ENCODE measurements around the gene SYCE3. TPM values are rescaled to one million over a fixed set of nuclear protein-coding genes. Genes with fewer than 3 reads are reported as not detected.
"Not testable (repeated sequence)": the region's sequence is repeated elsewhere in the genome, so short reads cannot be mapped to it uniquely, and the experiment has no call there.

The SYCE3 gene
- total RNA-seq, 8 experiments from 2014 or later: 0.87 to 1.2 TPM; not detected in 6

DNA sequence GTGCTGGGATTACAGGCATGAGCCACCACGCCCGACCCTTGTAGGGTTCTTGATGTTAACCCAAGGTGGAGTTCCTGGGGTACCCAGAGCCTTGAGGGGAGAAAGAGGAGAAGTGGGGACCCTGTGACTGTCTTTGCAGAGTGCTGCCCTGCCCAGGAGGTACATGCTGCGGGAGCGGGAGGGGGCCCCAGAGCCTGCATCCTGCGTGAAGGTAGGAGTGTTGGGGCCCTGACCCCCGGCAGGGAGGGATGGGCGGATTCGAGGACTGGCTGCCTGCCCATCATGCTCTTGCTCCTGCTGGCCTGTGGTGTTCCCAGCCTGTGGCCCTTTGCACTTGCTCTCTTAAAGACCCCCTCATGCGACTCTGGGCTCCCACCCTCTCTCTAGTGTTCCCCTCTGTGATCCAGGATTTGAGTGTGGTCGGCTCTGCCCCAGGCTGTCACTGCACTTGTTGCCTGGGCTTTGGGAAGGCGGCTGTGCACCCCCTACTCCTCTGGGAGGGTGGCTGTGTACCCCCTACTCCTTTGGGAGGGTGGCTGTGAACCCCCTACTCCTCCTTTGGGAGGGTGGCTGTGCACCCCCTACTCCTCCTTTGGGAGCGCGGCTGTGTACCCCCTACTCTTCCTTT lies 41.8 kb downstream of the SYCE3 start:
- no peak for ATAC-seq (replicated peaks in 6 of 8)
- WGBS, 10 experiments: 70 to 100% (median 96%) methylated on average over 2 to 5 of the region's 13 CpGs; no CpG with 5 or more reads in 6 of the 10 experiments
- in situ Hi-C loops (cut with MboI; ENCODE audit: low pct_unique_long_range_greater_than_20kb in 2 of 9, low sequenced_read_pairs in 9 of 9, unreplicated experiment in 9 of 9): no loop called here
- no peak overlapping the region for H3K27ac ChIP-seq
- H3K4me3 ChIP-seq: no peak overlapping the region
- peaks cover 5 to 6% of the 10 kb centered on the region in 2 donors for H3K4me1 ChIP-seq (replicated peaks in 1 of 2)

DNA sequence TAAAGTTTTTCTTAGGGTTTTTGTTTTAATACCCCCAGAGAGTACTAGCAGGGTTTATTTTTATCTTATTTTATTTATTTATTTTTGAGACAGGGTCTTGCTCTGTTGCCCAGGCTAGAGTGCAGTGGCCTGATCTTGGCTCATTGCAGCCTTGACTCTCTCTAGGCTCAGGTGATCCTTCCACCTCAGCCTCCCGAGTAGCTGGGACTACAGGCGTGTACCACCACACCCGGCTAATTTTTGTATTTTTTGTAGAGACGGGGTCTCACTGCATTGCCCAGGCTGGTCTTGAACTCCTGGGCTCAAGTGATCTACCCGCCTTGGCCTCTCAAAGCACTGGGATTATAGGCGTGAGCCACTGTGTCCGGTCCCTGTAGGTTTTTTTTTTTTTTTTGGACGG lies 42.5 kb downstream of the SYCE3 start:
- H3K4me3 ChIP-seq; ATAC-seq (replicated peaks in 6 of 8); in situ Hi-C loops (cut with MboI; ENCODE audit: low pct_unique_long_range_greater_than_20kb in 2 of 9, low sequenced_read_pairs in 9 of 9, unreplicated experiment in 9 of 9); H3K4me1 ChIP-seq (replicated peaks in 1 of 2); H3K27ac ChIP-seq: not testable (repeated sequence)
- 100% methylated on average over 1 to 5 of the region's 8 CpGs; no CpG with 5 or more reads in 5 of the 10 experiments for WGBS, 10 experiments

DNA sequence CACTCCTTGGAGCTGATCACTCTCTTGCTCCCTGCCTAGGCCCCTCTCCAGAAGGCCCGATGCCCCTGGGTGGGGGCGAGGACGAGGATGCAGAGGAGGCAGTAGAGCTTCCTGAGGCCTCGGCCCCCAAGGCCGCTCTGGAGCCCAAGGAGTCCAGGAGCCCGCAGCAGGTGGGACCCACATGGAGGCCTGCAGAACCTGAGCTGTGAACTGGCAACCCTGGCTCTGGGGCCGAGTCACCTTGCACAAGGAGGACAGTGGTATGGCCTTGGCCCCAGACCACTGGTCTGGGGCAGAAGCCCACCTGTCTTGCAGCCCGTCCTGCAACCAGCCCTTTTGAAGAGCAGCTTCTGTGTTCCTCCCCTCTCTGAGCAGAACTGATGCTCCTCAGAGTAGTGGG lies 43.6 kb downstream of the SYCE3 start:
- Histone ChIP-seq H3K4me1 (replicated peaks in 1 of 2) (peaks cover 0 to under 1% of the 10 kb centered on the region in 2 donors), H3K27ac (no peak overlapping the region), H3K4me3 (no peak overlapping the region)
- 89 to 100% (median 97%) methylated on average over 1 to 6 of the region's 8 CpGs; no CpG with 5 or more reads in 4 of the 10 experiments for WGBS, 10 experiments
- in situ Hi-C loops (cut with MboI; ENCODE audit: low pct_unique_long_range_greater_than_20kb in 2 of 9, low sequenced_read_pairs in 9 of 9, unreplicated experiment in 9 of 9): no loop called here
- no peak for ATAC-seq (replicated peaks in 6 of 8)

DNA sequence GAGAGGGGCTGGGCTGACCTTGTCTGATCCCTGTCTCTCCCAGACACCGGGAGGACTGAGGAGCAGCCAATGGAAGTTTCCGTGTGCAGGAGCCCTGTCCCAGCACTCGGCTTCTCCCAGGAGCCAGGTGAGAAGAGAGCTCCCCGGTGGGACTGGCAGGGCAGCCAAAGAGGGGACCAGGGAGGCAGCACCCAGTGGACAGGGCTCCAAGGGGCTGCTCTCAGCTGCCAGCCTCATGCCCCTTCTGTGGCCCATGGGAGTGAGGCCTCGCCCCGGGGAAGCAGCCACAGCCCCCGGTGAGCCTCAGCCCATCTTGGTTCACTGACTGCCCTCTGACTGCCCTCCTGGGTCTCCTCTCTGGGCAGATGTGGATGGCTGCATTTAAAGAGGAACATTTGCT lies 44.1 kb downstream of the SYCE3 start:
- H3K27ac ChIP-seq: no peak overlapping the region
- no peaks in the 10 kb centered on the region for H3K4me1 ChIP-seq (replicated peaks in 1 of 2)
- H3K4me3 ChIP-seq: no peak overlapping the region
- WGBS, 10 experiments: 70 to 95% (median 80%) methylated on average over 1 to 3 of the region's 7 CpGs; no CpG with 5 or more reads in 7 of the 10 experiments
- no peak for ATAC-seq (replicated peaks in 6 of 8)
- in situ Hi-C loops (cut with MboI; ENCODE audit: low pct_unique_long_range_greater_than_20kb in 2 of 9, low sequenced_read_pairs in 9 of 9, unreplicated experiment in 9 of 9): no loop called here

DNA sequence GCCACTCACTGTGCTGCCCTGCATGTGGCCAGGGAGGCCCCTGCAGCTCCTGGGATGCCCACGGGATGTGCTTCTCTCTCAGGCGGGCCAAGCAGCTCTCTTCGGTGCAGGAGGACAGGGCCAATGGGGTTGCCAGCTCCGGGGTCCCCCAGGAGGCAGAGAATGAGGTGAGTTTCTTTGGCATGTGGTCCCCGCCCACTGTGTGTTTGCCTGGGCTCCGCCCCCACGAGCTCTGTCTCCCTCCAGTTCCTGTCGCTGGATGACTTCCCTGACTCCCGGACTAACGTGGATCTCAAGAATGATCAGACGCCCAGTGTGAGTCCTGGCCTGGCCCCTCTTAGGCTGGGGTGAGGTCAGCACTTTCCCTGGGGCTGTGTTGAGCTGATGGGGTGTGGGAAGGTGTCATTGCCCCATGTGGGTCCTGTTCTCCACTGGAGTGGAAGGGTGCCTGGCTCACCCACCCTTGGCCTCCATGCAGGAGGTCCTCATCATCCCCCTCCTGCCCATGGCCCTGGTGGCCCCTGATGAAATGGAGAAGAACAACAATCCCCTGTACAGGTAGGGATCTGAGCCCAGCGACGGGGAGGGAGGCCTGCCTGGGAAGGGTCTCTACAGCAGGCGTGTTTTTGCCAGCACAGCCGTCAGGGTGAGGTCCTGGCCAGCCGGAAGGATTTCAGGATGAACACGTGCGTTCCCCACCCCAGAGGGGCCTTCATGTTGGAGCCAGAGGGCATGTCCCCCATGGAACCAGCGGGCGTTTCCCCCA lies 45.0 kb downstream of the SYCE3 start:
- no peak for ATAC-seq (replicated peaks in 6 of 8)
- no peak overlapping the region for H3K4me3 ChIP-seq
- no peaks in the 10 kb centered on the region for H3K4me1 ChIP-seq (replicated peaks in 1 of 2)
- WGBS, 10 experiments: 81 to 85% methylated on average over 4 to 5 of the region's 20 CpGs; no CpG with 5 or more reads in 8 of the 10 experiments
- in situ Hi-C loops (cut with MboI; ENCODE audit: low pct_unique_long_range_greater_than_20kb in 2 of 9, low sequenced_read_pairs in 9 of 9, unreplicated experiment in 9 of 9): no loop called here
- H3K27ac ChIP-seq: no peak overlapping the region

DNA sequence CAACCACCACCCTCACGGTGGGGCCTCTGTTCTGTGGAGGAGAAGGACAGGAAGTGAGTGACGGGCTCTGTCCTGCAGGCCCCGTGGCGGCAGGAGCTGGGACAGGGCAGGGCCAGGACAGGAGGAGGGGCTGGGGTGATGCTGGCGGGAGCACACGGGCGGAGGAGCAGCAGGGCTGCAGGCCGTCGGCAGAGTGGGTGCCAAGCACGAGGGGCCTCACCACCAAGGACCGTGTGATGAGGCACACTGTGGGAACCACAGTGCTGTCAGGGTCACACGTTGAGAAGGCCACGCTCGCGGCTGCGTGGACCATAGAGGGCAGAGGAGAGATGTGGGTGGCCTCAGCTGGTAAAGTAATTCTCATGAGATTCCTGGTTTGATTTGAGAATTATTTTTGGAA lies 45.8 kb downstream of the SYCE3 start:
- no peak overlapping the region for H3K27ac ChIP-seq
- no peaks in the 10 kb centered on the region for H3K4me1 ChIP-seq (replicated peaks in 1 of 2)
- in situ Hi-C loops (cut with MboI; ENCODE audit: low pct_unique_long_range_greater_than_20kb in 2 of 9, low sequenced_read_pairs in 9 of 9, unreplicated experiment in 9 of 9): no loop called here
- ATAC-seq (replicated peaks in 6 of 8): peak in 3 of 8 experiments; percentile 4 to 12 (median 10)
- 60 to 100% (median 83%) methylated on average over 1 to 12 of the region's 16 CpGs; no CpG with 5 or more reads in 5 of the 10 experiments for WGBS, 10 experiments
- H3K4me3 ChIP-seq: no peak overlapping the region

DNA sequence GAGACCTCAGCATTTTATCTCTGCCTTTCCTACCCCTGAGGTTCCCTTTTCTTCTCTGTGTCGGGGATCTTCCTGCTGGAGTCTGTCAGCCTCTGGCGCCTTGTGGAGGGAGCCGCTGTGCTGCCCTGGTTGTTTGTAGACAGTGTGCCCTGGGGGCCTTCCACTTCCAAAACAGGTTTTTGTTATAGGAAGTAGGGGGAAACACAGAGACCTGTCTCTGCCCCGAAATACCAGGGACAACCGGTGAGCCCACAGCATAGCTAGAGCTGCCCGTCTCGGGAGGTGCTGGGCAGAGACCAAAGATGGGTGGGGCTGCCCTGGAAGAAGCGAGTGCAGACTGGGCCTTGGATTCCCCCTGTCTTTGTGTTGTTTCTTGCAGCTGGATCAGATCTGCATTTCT lies 46.7 kb downstream of the SYCE3 start:
- 88 to 100% (median 95%) methylated on average over 3 to 4 of the region's 8 CpGs; no CpG with 5 or more reads in 7 of the 10 experiments for WGBS, 10 experiments
- H3K4me3 ChIP-seq: no peak overlapping the region
- ATAC-seq (replicated peaks in 6 of 8): no peak
- H3K4me1 ChIP-seq (replicated peaks in 1 of 2): no peaks in the 10 kb centered on the region
- in situ Hi-C loops (cut with MboI; ENCODE audit: low pct_unique_long_range_greater_than_20kb in 2 of 9, low sequenced_read_pairs in 9 of 9, unreplicated experiment in 9 of 9): no loop called here
- no peak overlapping the region for H3K27ac ChIP-seq

DNA sequence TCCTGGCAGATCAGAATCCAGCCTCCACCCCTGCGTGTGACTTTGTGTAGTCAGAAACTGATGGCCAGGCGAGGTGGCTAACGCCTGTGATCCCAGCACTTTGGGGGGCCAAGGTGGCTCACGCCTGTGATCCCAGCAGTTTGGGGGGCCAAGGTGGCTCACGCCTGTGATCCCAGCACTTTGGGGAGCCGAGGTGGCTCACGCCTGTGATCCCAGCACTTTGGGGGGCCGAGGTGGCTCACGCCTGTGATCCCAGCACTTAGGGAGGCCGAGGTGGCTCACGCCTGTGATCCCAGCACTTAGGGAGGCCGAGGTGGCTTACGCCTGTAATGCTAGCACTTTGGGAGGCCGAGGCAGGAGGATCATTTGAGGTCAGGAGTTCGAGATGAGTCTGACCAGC lies 49.5 kb downstream of the SYCE3 start:
- 70 to 100% (median 100%) methylated on average over 1 to 3 of the region's 15 CpGs; no CpG with 5 or more reads in 5 of the 10 experiments for WGBS, 10 experiments
- no peak for ATAC-seq (replicated peaks in 6 of 8)
- Histone ChIP-seq H3K4me1 (replicated peaks in 1 of 2) (peaks cover 8 to 12% of the 10 kb centered on the region in 2 donors), H3K4me3 (no peak overlapping the region), H3K27ac (no peak overlapping the region)
- in situ Hi-C loops (cut with MboI; ENCODE audit: low pct_unique_long_range_greater_than_20kb in 2 of 9, low sequenced_read_pairs in 9 of 9, unreplicated experiment in 9 of 9): no loop called here

DNA sequence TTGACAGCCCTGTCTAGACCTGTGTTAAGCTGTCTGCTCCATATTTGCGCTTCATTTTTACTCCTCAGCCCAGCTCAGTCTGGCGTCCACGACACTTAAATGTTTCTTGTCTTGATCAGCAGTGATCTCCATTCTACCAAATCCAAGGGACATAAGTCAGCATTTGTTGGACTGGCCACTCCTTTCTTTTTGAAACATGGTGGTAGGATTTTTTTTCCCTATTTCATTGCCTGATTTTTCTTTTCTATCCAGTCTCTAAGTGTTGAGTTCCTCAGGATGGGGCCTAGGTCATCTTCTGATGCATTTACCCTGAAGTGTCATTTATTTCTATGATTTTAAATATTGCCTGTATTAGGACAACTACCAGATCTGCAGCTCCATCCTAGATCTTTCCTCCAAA lies 53.8 kb downstream of the SYCE3 start:
- H3K27ac ChIP-seq: peak overlapping the region; percentile 94 to 98
- in situ Hi-C loops (cut with MboI; ENCODE audit: low pct_unique_long_range_greater_than_20kb in 2 of 9, low sequenced_read_pairs in 9 of 9, unreplicated experiment in 9 of 9): no loop called here
- 0 to 19% (median 7%) methylated on average over 1 to 3 of the region's 3 CpGs; no CpG with 5 or more reads in 1 of the 10 experiments for WGBS, 10 experiments
- peaks cover 14 to 18% of the 10 kb centered on the region in 2 donors for H3K4me1 ChIP-seq (replicated peaks in 1 of 2)
- H3K4me3 ChIP-seq: peak overlapping the region; percentile 70 to 100 (median 91)
- no peak for ATAC-seq (replicated peaks in 6 of 8)

DNA sequence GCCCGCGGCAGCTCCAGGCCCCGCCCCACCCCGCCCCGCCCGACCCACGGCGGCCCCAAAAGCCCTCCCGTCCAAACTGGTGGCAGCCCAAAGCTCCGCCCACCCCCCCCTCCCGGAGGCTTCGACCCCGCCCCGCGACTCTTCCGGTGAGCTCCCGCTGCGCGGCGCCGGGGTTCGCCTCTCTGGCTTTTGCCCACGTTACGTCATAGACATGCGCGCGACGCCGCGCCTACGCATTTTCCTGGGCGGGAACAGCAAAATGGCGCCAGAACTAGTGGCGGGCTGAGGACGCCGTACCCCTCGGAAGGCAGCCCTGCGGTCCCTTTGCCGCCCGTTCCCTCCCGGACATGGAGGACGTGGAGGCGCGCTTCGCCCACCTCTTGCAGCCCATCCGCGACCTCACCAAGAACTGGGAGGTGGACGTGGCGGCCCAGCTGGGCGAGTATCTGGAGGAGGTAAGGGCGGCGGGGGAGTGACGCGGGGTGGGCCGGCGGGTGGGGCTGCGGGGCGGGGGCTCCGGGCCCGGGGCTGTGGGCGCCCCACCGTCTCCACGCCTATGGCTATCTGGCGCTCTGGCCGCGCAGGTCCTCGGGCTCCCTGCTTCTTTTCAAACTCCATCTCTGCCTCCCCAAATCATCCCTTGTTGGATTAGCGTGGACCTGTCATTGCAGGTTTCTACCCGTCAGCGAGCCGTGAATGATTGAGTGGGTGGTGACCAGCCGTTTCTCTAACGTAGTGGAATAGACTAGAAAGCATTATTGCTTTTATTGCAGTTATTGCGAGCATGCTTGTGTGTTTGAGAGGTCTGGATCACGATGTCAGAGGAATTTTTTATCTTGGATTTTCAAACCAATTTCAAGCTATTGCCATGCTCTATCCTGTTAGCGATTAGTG lies 54.5 kb downstream of the SYCE3 start, which contains the start of gene NCAPH2:
TSS of gene NCAPH2 (plus strand) at position 234 of the 894 bp plus-strand sequence. CDS start at position 348, 114 bp downstream.
- Histone ChIP-seq H3K4me1 (replicated peaks in 1 of 2) (peaks cover 14 to 18% of the 10 kb centered on the region in 2 donors), H3K4me3 (peak within 1 kb of the TSS; percentile 80 to 100 (median 98)), H3K27ac (peak within 1 kb of the TSS; percentile 94 to 98)
- WGBS, 10 experiments: 0 to 29% (median 0%) methylated on average over 1 to 10 of the region's 76 CpGs; no CpG with 5 or more reads in 1 of the 10 experiments
- ATAC-seq (replicated peaks in 6 of 8): peak; percentile 65 to 77 (median 72)
- in situ Hi-C loops (cut with MboI; ENCODE audit: low pct_unique_long_range_greater_than_20kb in 2 of 9, low sequenced_read_pairs in 9 of 9, unreplicated experiment in 9 of 9): no loop called here

DNA sequence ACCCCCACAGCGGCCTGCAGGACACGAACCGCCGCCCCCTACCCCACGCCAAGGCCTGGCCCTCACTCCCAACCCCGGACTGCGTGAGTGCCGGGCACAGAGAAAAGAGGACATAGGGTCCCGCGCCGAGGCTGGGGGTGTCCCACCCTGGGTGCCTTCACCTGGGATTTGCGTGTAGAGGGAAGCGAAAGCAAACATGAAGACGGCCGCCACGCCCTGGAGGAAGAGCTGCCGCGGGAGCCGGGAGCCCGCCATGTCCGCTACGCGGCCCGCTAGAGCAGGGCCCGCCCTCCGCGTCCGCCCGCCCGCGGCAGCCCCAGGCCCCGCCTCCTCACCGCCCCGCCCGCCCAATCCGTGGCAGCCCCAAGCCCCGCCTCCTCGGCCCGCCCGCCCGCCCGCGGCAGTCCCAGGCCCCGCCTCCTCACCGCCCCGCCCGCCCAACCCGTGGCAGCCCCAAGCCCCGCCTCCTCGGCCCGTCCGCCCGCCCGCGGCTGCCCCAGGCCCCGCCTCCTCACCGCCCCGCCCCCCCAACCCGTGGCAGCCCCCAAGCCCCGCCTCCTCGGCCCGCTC lies 55.2 kb downstream of the SYCE3 start, which contains the start of gene LMF2:
TSS of gene LMF2 (minus strand) at position 282 of the 570 bp plus-strand sequence. CDS start at position 255, 27 bp downstream.
- Histone ChIP-seq H3K4me3 (peak within 1 kb of the TSS; percentile 80 to 100 (median 98)), H3K27ac (peak within 1 kb of the TSS; percentile 94 to 98), H3K4me1 (replicated peaks in 1 of 2) (peaks cover 14 to 18% of the 10 kb centered on the region in 2 donors)
- in situ Hi-C loops (cut with MboI; ENCODE audit: low pct_unique_long_range_greater_than_20kb in 2 of 9, low sequenced_read_pairs in 9 of 9, unreplicated experiment in 9 of 9): no loop called here
- ATAC-seq (replicated peaks in 6 of 8): peak; percentile 71 to 85 (median 72)
- WGBS, 10 experiments: 0% methylated on average over 1 of the region's 62 CpGs; no CpG with 5 or more reads in 9 of the 10 experiments
